Measurements from ENCODE around the gene SLC25A48. TPM values are rescaled to one million over a fixed set of nuclear protein-coding genes. Genes with fewer than 3 reads are reported as not detected.

The SLC25A48 gene
- total RNA-seq, 1 experiment from 2014 or later = 1.6 TPM

DNA sequence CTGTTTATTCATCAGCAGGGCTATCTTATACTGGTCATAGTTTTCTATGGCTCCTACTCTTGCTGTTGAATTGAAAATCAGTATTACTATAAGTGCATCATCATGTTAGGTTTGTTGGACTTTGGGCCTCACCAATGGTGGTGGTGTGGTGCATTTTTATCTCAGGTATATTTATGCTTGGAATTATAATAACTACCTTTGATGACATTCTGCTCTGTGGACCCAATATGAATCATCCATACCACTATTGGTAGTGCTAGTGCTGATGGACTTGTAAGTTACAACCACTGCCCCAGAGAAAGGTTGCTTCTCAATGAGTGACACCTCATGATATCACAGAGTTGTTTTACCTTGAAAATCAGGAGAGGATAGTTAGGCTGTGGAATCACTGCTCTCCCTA is 33.1 kb downstream of the SLC25A48 start:
- no peaks in the 10 kb centered on the region for H3K4me1 Mint-ChIP-seq (ENCODE audit: low read depth, unreplicated experiment)
- H3K27ac Mint-ChIP-seq (ENCODE audit: unreplicated experiment) = no peak overlapping the region
- H3K27me3 ChIP-seq (replicated peaks; ENCODE audit: control insufficient read depth, insufficient read depth, low read length) = no peaks in the 10 kb centered on the region
- H3K36me3 Mint-ChIP-seq (ENCODE audit: insufficient read depth, unreplicated experiment) = no peaks in the 10 kb centered on the region
- H3K36me3 ChIP-seq (ENCODE audit: control insufficient read depth, insufficient read depth, low read length) = no peaks in the 10 kb centered on the region
- H3K4me1 ChIP-seq = no peaks in the 10 kb centered on the region
- TF ChIP-seq, protein P1, sequence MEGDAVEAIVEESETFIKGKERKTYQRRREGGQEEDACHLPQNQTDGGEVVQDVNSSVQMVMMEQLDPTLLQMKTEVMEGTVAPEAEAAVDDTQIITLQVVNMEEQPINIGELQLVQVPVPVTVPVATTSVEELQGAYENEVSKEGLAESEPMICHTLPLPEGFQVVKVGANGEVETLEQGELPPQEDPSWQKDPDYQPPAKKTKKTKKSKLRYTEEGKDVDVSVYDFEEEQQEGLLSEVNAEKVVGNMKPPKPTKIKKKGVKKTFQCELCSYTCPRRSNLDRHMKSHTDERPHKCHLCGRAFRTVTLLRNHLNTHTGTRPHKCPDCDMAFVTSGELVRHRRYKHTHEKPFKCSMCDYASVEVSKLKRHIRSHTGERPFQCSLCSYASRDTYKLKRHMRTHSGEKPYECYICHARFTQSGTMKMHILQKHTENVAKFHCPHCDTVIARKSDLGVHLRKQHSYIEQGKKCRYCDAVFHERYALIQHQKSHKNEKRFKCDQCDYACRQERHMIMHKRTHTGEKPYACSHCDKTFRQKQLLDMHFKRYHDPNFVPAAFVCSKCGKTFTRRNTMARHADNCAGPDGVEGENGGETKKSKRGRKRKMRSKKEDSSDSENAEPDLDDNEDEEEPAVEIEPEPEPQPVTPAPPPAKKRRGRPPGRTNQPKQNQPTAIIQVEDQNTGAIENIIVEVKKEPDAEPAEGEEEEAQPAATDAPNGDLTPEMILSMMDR (IDR thresholded peaks at IDR 0.05; ENCODE audit: insufficient read depth in 1 of 2, low read depth in 1 of 2, low read length in 1 of 2, severe bottlenecking in 1 of 2, unreplicated experiment in 1 of 2) = no peak
- peaks cover 11% of the 10 kb centered on the region for H3K27me3 Mint-ChIP-seq (ENCODE audit: insufficient read depth, unreplicated experiment)
- no TSS peak for BruUV-seq (replicated peaks)
- intact Hi-C loops (cut with micrococcal nuclease; ENCODE audit: unreplicated experiment) = no loop called here
- H3K9me3 ChIP-seq = no peaks in the 10 kb centered on the region
- ChIA-PET CTCF (no interaction called here), POLR2A (no interaction called here)
- no peak for DNase-seq
- no peak overlapping the region for H3K4me3 Mint-ChIP-seq (ENCODE audit: unreplicated experiment)
- H3K4me3 ChIP-seq (ENCODE audit: low read depth, low read length) = no peak overlapping the region
- no peaks in the 10 kb centered on the region for H3K9me3 Mint-ChIP-seq (ENCODE audit: unreplicated experiment)

DNA sequence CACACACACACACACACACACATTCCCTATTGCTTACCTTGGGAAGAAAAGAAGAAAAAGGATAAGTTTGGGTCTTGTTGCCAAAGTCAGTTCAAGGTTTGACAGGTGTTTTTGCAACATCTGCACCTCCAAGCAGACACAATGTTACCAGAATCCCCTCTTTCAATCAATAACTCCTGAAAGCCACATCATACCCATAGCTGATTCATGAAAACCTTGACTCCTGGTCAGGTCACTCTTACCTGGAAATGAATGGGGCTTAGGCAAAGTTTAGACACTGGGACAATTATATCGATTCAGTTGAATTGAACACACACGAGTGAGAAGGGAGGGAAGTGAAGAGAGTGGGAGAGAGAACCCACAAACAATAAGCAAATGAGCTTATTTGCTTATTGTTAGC is 34.2 kb downstream of the SLC25A48 start:
- CTCF ChIA-PET = no interaction called here
- H3K27ac Mint-ChIP-seq (ENCODE audit: unreplicated experiment) = no peak overlapping the region
- no peak for DNase-seq

DNA sequence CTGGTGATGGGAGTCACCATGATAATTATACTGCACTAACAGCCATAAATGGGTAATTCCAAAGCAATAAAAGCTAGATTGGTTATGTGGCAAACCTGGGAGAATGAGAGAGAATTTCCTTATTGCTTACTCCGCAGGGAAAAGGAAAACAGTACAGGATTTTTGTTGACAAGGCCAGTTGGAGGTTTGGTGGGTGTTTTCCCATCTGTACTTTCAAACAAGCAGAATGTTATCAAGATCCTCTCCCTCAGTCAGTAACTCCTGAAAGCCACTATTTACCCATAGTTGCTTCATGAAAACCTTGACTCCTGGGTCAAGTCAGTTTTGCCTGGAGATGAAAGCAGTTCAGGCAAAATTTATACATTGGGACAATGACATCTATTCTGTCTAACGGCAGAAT is 34.8 kb downstream of the SLC25A48 start:
- H3K27ac Mint-ChIP-seq (ENCODE audit: unreplicated experiment) = no peak overlapping the region
- no TSS peak for BruUV-seq (replicated peaks)
- Histone ChIP-seq H3K9me3 (no peaks in the 10 kb centered on the region), H3K36me3 (ENCODE audit: control insufficient read depth, insufficient read depth, low read length) (no peaks in the 10 kb centered on the region), H3K4me3 (ENCODE audit: low read depth, low read length) (no peak overlapping the region), H3K4me1 (no peaks in the 10 kb centered on the region), H3K27me3 (replicated peaks; ENCODE audit: control insufficient read depth, insufficient read depth, low read length) (no peaks in the 10 kb centered on the region)
- intact Hi-C loops (cut with micrococcal nuclease; ENCODE audit: unreplicated experiment) = no loop called here
- TF ChIP-seq, protein P1 (IDR thresholded peaks at IDR 0.05; ENCODE audit: insufficient read depth in 1 of 2, low read depth in 1 of 2, low read length in 1 of 2, severe bottlenecking in 1 of 2, unreplicated experiment in 1 of 2) = no peak
- no peaks in the 10 kb centered on the region for H3K36me3 Mint-ChIP-seq (ENCODE audit: insufficient read depth, unreplicated experiment)
- no peaks in the 10 kb centered on the region for H3K9me3 Mint-ChIP-seq (ENCODE audit: unreplicated experiment)
- H3K27me3 Mint-ChIP-seq (ENCODE audit: insufficient read depth, unreplicated experiment) = peaks cover 4% of the 10 kb centered on the region
- ChIA-PET POLR2A (no interaction called here), CTCF (no interaction called here)
- no peak overlapping the region for H3K4me3 Mint-ChIP-seq (ENCODE audit: unreplicated experiment)
- H3K4me1 Mint-ChIP-seq (ENCODE audit: low read depth, unreplicated experiment) = no peaks in the 10 kb centered on the region
- no peak for DNase-seq

More for the DNA sequence above, 34.2 kb downstream of the SLC25A48 start:
- no peaks in the 10 kb centered on the region for H3K9me3 ChIP-seq
- Mint-ChIP-seq H3K9me3 (ENCODE audit: unreplicated experiment) (no peaks in the 10 kb centered on the region), H3K4me3 (ENCODE audit: unreplicated experiment) (no peak overlapping the region), H3K4me1 (ENCODE audit: low read depth, unreplicated experiment) (no peaks in the 10 kb centered on the region), H3K27me3 (ENCODE audit: insufficient read depth, unreplicated experiment) (peaks cover 5% of the 10 kb centered on the region), H3K36me3 (ENCODE audit: insufficient read depth, unreplicated experiment) (no peaks in the 10 kb centered on the region)
- H3K4me1 ChIP-seq = no peaks in the 10 kb centered on the region
- no peaks in the 10 kb centered on the region for H3K36me3 ChIP-seq (ENCODE audit: control insufficient read depth, insufficient read depth, low read length)
- POLR2A ChIA-PET = no interaction called here
- TF ChIP-seq, protein P1 (IDR thresholded peaks at IDR 0.05; ENCODE audit: insufficient read depth in 1 of 2, low read depth in 1 of 2, low read length in 1 of 2, severe bottlenecking in 1 of 2, unreplicated experiment in 1 of 2) = no peak
- no peaks in the 10 kb centered on the region for H3K27me3 ChIP-seq (replicated peaks; ENCODE audit: control insufficient read depth, insufficient read depth, low read length)
- H3K4me3 ChIP-seq (ENCODE audit: low read depth, low read length) = no peak overlapping the region
- intact Hi-C loops (cut with micrococcal nuclease; ENCODE audit: unreplicated experiment) = no loop called here
- BruUV-seq (replicated peaks) = no TSS peak
